C4-2B (cell line): Measurements from ENCODE around the gene TSPAN9.

ENCODE experiments used
- ZFX ChIP-seq: fragments of 450-650 bp; IDR thresholded peaks from 2 replicates; pipeline ENCODE4 v1.6.1; 2017
- TF ChIP-seq, protein P1 (sequence below): fragments of 450-650 bp; conservative IDR thresholded peaks from 2 replicates; pipeline ENCODE4 v1.5.1; 2017; ENCODE audit warnings: mild to moderate bottlenecking

DNA sequence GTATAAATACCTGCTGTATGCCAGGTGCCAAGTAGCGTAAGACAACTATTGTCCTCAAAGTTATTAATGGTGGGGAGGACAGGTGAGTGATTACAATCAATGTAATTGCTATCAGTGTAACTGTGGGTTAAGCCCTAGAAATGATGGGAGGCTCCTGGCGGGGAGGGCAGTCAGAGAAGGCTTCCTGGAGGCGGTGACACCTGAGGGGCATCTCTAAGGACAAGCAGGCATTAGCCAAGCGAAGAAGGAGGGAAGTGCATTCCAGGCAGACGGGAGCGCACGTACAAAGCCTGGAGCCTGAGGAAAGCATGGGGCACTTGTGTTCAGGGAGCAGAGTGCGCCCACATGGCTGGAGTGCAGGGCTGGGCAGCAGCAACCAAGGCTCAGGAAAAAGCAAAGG, 230.9 kb downstream of the TSPAN9 start:
- TF ChIP-seq, protein P1, sequence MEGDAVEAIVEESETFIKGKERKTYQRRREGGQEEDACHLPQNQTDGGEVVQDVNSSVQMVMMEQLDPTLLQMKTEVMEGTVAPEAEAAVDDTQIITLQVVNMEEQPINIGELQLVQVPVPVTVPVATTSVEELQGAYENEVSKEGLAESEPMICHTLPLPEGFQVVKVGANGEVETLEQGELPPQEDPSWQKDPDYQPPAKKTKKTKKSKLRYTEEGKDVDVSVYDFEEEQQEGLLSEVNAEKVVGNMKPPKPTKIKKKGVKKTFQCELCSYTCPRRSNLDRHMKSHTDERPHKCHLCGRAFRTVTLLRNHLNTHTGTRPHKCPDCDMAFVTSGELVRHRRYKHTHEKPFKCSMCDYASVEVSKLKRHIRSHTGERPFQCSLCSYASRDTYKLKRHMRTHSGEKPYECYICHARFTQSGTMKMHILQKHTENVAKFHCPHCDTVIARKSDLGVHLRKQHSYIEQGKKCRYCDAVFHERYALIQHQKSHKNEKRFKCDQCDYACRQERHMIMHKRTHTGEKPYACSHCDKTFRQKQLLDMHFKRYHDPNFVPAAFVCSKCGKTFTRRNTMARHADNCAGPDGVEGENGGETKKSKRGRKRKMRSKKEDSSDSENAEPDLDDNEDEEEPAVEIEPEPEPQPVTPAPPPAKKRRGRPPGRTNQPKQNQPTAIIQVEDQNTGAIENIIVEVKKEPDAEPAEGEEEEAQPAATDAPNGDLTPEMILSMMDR: no peak
- no peak for TF ChIP-seq ZFX
